ENCODE measurements around the gene FBRSL1. TPM values are rescaled to one million over a fixed set of nuclear protein-coding genes. Genes with fewer than 3 reads are reported as not detected.

The FBRSL1 gene
- total and polyA plus RNA-seq, 2 of the 8 experiments (the other 6 are each of a cell fraction or from before 2014, with no cell fraction given), result 18.4 to 109 TPM

GRCh38 chr12:132472386-132472785 is 17.6 kb upstream of the FBRSL1 start (continued):
- TF ChIP-seq SUZ12 (IDR thresholded peaks at IDR 0.05; ENCODE audit: low read length), result no peak
